ENCODE data around the gene CEP20.

CEP20 gene

GRCh38 chr16:15897834-15898254 lies 9.4 kb upstream of the CEP20 start:
- no peak for DNase-seq (ENCODE audit: low read depth)

GRCh38 chr16:15897121-15897780 lies 8.8 kb upstream of the CEP20 start:
- no peak for DNase-seq (ENCODE audit: low read depth)

- no peak for DNase-seq (ENCODE audit: low read depth)
These were observed 6.4 kb upstream of the CEP20 start for GRCh38 chr16:15894571-15895374.

GRCh38 chr16:15891508-15891907 lies 3.1 kb upstream of the CEP20 start:
- no peak for DNase-seq (ENCODE audit: low read depth)

GRCh38 chr16:15887283-15887682 lies 1.1 kb downstream of the CEP20 start:
- no peak for DNase-seq (ENCODE audit: low read depth)

- DNase-seq (ENCODE audit: low read depth): no peak
These were observed 2.3 kb downstream of the CEP20 start for GRCh38 chr16:15886078-15886477.

GRCh38 chr16:15885560-15886001 lies 2.8 kb downstream of the CEP20 start:
- no peak for DNase-seq (ENCODE audit: low read depth)

GRCh38 chr16:15882563-15882962 lies 5.8 kb downstream of the CEP20 start:
- DNase-seq (ENCODE audit: low read depth): no peak

GRCh38 chr16:15881794-15882379 lies 6.5 kb downstream of the CEP20 start:
- no peak for DNase-seq (ENCODE audit: low read depth)

- no peak for DNase-seq (ENCODE audit: low read depth)
These were observed 7.7 kb downstream of the CEP20 start for GRCh38 chr16:15880434-15881308.

- DNase-seq (ENCODE audit: low read depth): no peak
These were observed 9.1 kb downstream of the CEP20 start for GRCh38 chr16:15879255-15879811.

GRCh38 chr16:15876503-15876902 lies 11.9 kb downstream of the CEP20 start:
- no peak for DNase-seq (ENCODE audit: low read depth)

- peak; percentile 19 for DNase-seq (ENCODE audit: low read depth)
These were observed 13.6 kb downstream of the CEP20 start for GRCh38 chr16:15874745-15875314.

- DNase-seq (ENCODE audit: low read depth): no peak
These were observed 14.7 kb downstream of the CEP20 start for GRCh38 chr16:15873737-15874136.

- DNase-seq (ENCODE audit: low read depth): no peak
These were observed 15.1 kb downstream of the CEP20 start for GRCh38 chr16:15873301-15873700.

- DNase-seq (ENCODE audit: low read depth): no peak
These were observed 18.4 kb downstream of the CEP20 start for GRCh38 chr16:15870011-15870410.

GRCh38 chr16:15866451-15866850 lies 22.0 kb downstream of the CEP20 start:
- no peak for DNase-seq (ENCODE audit: low read depth)

- DNase-seq (ENCODE audit: low read depth): no peak
These were observed 22.7 kb downstream of the CEP20 start for GRCh38 chr16:15865742-15866141.

GRCh38 chr16:15864939-15865338 lies 23.5 kb downstream of the CEP20 start:
- DNase-seq (ENCODE audit: low read depth): no peak

- DNase-seq (ENCODE audit: low read depth): no peak
These were observed 26.4 kb downstream of the CEP20 start for GRCh38 chr16:15861996-15862395.

- DNase-seq (ENCODE audit: low read depth): no peak
These were observed 29.3 kb downstream of the CEP20 start for GRCh38 chr16:15858921-15859668.

All from HS-27A (cell line).